Measurements from ENCODE around the gene TRAF3IP1.

TRAF3IP1 gene

GRCh38 chr2:238277695-238278094 is 42.6 kb upstream of the TRAF3IP1 start:
- in situ Hi-C loops (cut with MboI; ENCODE audit: low sequenced_read_pairs, unreplicated experiment): no loop called here
- TF ChIP-seq, protein P1, sequence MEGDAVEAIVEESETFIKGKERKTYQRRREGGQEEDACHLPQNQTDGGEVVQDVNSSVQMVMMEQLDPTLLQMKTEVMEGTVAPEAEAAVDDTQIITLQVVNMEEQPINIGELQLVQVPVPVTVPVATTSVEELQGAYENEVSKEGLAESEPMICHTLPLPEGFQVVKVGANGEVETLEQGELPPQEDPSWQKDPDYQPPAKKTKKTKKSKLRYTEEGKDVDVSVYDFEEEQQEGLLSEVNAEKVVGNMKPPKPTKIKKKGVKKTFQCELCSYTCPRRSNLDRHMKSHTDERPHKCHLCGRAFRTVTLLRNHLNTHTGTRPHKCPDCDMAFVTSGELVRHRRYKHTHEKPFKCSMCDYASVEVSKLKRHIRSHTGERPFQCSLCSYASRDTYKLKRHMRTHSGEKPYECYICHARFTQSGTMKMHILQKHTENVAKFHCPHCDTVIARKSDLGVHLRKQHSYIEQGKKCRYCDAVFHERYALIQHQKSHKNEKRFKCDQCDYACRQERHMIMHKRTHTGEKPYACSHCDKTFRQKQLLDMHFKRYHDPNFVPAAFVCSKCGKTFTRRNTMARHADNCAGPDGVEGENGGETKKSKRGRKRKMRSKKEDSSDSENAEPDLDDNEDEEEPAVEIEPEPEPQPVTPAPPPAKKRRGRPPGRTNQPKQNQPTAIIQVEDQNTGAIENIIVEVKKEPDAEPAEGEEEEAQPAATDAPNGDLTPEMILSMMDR (IDR thresholded peaks at IDR 0.05; ENCODE audit: borderline replicate concordance, control extremely low read depth, extremely low read depth, insufficient read depth, missing control alignments): no peak
- DNase-seq (ENCODE audit: low spot score): no peak

DNA sequence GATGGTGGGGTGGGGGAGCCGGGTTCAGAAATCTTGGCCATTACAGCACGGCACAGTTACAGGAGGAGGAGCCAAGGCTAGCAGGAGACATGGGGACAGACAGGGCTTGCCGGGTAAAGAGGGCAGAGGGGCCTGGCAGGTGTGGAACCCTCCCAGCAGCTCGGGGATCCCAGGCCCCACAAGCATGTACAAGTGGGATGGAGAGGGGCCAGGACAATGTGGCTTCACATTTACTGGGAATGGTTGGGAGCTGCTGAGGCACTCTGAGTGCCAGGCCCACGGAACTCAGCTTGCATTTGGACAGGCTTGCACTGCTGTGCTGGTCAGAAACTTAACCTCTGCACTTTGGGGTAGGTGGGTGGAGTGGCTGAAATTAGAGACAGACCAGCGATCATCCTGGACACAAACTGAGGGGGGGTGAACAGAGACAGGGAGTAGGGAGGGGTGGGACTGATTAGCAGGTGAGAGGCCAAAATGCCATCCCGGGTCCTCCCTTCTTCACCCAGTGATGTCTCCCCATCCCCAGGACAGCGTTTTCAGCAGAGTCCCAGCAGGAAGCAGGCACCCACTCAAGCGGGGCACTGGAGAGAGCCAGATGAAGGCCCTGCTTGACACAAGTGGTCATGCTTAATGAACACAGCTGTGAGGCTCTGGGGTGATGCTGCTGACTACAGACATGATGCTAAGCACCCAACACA is 41.5 kb upstream of the TRAF3IP1 start:
- TF ChIP-seq, protein P1 (IDR thresholded peaks at IDR 0.05; ENCODE audit: borderline replicate concordance, control extremely low read depth, extremely low read depth, insufficient read depth, missing control alignments): no peak
- in situ Hi-C loops (cut with MboI; ENCODE audit: low sequenced_read_pairs, unreplicated experiment): no loop called here
- DNase-seq (ENCODE audit: low spot score): no peak

GRCh38 chr2:238279324-238279682 is 41.0 kb upstream of the TRAF3IP1 start:
- TF ChIP-seq, protein P1 (IDR thresholded peaks at IDR 0.05; ENCODE audit: borderline replicate concordance, control extremely low read depth, extremely low read depth, insufficient read depth, missing control alignments): no peak
- no peak for DNase-seq (ENCODE audit: low spot score)
- in situ Hi-C loops (cut with MboI; ENCODE audit: low sequenced_read_pairs, unreplicated experiment): no loop called here

- TF ChIP-seq, protein P1 (IDR thresholded peaks at IDR 0.05; ENCODE audit: borderline replicate concordance, control extremely low read depth, extremely low read depth, insufficient read depth, missing control alignments): no peak
- in situ Hi-C loops (cut with MboI; ENCODE audit: low sequenced_read_pairs, unreplicated experiment): no loop called here
- DNase-seq (ENCODE audit: low spot score): no peak
Measured at GRCh38 chr2:238280083-238280825, 40.1 kb upstream of the TRAF3IP1 start.

GRCh38 chr2:238281826-238282480 is 38.4 kb upstream of the TRAF3IP1 start:
- in situ Hi-C loops (cut with MboI; ENCODE audit: low sequenced_read_pairs, unreplicated experiment): no loop called here
- TF ChIP-seq, protein P1 (IDR thresholded peaks at IDR 0.05; ENCODE audit: borderline replicate concordance, control extremely low read depth, extremely low read depth, insufficient read depth, missing control alignments): no peak
- DNase-seq (ENCODE audit: low spot score): no peak

- no peak for DNase-seq (ENCODE audit: low spot score)
- in situ Hi-C loops (cut with MboI; ENCODE audit: low sequenced_read_pairs, unreplicated experiment): no loop called here
- TF ChIP-seq, protein P1 (IDR thresholded peaks at IDR 0.05; ENCODE audit: borderline replicate concordance, control extremely low read depth, extremely low read depth, insufficient read depth, missing control alignments): no peak
Measured at GRCh38 chr2:238282861-238283738, 37.2 kb upstream of the TRAF3IP1 start.
